ENCODE results near the gene LYPD6B.
"Not testable (repeated sequence)": the region's sequence is repeated elsewhere in the genome, so short reads cannot be mapped to it uniquely, and the experiment has no call there.

The LYPD6B gene

DNA sequence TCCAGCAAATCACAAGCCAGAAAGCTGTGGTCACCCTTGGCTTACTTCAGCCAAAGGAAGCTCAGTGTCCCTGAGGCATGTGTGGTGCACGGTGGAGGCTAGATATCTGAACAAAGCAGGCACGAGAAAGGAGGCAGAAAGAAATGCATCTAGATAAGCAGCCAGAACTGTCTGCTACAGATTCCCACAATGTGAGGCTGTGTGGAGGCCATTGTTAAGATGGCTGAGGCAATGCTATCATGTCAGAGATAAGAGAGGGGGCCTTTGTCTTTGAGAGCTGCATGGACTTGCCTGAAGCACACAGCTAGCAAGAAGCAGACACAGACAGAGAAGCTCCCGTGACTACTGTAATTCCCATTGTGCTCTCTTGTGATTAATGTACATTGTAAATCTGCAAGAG is 181.4 kb downstream of the LYPD6B start:
- no peak for DNase-seq

DNA sequence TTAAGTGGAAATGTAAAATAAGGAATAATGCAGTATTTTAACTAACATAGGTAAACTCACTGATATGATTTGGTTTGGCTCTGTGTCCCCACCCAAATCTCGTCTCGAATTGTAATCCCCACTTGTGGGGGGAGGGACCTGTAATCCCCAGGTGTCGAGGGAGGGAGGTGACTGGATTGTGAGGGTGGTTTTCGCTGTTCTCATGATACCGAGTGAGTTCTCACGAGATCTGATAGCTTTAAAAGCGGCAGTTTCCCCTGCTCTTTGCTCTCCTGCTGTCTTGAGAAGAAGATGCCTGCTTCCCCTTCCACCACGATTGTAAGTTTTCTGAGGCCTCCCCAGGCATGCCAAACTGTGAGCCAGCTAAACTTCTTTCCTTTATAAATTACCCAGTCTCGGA is 182.5 kb downstream of the LYPD6B start:
- peak; percentile 10 for DNase-seq

DNA sequence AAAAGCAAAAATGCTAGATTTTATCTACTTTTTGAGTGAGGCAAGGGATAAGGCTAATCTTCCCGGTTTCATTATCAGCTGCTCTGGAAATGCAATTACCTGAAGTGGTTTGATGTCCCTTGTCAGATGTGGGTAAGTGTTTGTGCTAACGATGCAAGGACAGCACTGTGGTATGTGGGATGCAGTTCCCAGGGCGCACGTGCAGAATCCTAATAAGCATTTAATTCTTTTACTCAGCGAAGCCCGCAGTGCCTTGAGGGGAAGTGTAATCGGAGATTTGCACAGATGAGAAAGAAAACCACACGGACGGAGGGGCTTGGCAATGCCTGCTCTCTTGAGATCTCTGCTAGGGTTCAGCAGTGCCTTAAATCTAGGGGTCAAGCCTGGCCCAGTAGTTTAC is 183.4 kb downstream of the LYPD6B start:
- peak; percentile 42 for DNase-seq

DNA sequence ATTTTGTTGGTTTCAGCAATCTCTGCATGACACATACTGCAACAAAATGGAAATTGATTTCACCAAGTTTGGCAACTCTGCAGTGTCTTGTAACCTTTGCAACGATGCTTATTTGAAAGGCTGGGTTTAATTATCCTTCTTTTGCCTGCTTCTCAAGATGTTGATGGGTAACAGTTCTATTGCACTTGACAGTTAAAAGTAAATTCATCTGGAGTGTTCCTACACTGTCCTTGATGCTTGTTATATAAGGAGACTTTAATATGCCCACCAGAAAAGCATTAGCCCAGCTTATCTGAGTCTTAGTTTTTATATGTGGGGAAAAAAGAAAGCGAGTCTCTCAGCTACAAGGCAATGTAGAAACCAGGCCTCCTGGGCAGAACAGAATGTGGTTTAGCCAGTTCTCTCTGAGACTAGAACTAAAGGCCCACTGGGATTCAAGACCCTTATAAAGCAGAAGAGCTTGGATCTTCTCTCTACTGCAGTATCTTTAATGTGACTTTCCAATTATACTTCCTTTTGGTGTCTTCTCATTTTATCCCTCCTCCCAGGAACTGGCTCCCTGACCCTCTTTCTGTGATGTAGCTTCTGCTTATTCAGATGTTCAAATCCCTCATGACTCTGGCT is 185.1 kb downstream of the LYPD6B start:
- no peak for DNase-seq

- DNase-seq, result no peak
These were observed 186.0 kb downstream of the LYPD6B start for GRCh38 chr2:149224543-149224942.

GRCh38 chr2:149225446-149225845 is 186.9 kb downstream of the LYPD6B start:
- no peak for DNase-seq

- DNase-seq, result no peak
These were observed 188.3 kb downstream of the LYPD6B start for GRCh38 chr2:149226790-149227189.

GRCh38 chr2:149235816-149236375 is 197.4 kb downstream of the LYPD6B start:
- no peak for DNase-seq

GRCh38 chr2:149236410-149236809 is 197.9 kb downstream of the LYPD6B start:
- DNase-seq, result no peak

DNA sequence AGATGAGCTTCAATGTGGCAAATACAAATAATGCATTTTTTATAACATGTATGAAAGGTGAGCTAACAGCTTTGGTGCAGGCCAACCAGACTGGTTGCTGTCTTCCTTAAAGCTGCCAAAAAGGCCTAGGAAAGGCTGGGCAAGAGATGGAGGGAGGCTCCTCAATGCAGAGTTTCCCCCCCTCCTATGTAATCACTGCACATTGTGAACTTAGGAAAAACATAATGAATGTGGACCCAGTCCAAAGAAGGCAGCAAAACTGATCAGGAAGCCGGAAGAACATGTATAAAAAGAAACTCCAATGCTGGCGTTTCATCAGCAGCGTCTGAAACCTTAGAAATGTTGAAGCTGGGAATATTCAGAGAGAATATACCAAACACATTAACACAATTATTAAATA is 207.7 kb downstream of the LYPD6B start:
- DNase-seq, result no peak

GRCh38 chr2:149251436-149251835 is 212.9 kb downstream of the LYPD6B start:
- not testable (repeated sequence) for DNase-seq

DNA sequence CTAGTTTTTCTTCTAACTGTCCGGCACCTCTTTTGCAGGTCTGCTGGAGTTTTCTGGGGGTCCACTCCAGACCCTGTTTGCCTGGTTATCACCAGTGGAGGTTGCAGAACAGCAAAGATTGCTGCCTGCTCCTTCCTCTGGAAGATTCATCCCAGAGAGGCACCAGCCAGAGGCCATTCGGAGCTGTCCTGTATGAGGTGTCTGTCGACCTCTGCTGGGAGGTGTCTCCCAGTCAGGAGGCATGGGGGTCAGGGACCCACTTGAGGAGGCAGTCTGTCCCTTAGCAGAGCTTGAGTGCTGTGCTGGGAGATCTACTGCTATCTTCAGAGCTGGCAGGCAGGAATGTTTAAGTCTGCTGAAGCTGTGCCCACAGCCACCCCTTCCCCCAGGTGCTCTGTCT is 218.4 kb downstream of the LYPD6B start:
- not testable (repeated sequence) for DNase-seq

DNA sequence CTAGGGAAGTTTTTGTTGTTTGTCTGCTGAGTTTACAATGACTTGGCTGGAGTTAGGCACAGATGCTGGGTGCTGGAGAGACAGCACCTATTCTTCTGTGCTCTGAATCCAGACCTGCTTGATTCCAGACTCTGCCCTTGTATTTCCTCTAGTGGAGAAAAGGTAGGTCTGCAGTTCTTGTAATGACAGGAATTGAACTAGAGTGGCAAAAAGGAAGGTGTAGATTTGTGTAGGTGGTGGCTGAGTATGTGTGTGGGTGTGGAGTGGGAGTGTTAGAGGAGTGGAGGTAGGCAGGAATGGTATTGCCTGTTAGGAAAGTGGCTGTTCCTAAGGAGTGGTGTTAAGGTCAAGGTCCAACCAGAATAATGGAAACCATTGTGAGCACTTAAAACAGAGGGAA is 220.0 kb downstream of the LYPD6B start:
- no peak for DNase-seq

DNA sequence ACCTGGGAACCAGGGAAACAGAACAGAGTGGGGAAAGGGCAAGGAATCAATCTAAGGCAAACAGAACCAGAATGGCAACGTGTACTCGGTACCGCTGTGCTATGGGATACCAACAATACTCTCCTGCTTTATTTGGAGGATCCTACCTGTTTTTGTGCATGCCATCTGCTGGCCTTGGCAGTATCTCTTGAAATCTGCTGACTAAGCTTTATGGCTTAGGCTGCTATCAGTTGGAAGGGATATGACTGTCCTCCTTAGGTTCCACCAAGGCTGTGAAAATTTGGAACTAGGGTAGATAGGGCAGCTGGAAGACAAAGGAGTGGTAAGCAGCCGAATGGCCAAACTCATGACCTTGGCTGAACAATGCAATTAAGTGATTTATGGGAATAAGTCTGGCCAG is 220.6 kb downstream of the LYPD6B start:
- no peak for DNase-seq

DNA sequence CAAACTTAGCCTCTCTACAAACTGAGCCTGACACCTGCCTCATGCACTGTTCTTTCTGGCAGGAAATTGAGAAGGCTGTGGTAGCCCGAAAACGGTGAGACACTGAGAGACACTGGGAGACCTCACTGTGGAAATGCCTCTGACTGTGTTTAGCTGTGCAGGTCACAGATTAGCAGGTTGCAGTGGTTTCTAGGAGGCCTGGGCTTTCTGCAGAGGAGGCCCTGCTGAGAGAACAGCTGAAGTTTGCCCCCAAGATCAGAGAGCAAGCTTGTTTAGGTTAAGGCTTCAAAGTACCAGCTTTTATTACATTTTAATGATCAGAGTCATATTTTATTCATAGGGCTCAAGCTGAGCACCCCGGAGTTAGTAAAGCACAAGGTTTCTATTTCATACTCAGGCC is 223.2 kb downstream of the LYPD6B start:
- DNase-seq, result no peak
